ENCODE data around the gene TEX38.
A peak's percentile ranks its signal among the peaks of the same experiment; 100 is the strongest.
"Not testable (repeated sequence)": the region's sequence is repeated elsewhere in the genome, so short reads cannot be mapped to it uniquely, and the experiment has no call there.

TEX38 gene

DNA sequence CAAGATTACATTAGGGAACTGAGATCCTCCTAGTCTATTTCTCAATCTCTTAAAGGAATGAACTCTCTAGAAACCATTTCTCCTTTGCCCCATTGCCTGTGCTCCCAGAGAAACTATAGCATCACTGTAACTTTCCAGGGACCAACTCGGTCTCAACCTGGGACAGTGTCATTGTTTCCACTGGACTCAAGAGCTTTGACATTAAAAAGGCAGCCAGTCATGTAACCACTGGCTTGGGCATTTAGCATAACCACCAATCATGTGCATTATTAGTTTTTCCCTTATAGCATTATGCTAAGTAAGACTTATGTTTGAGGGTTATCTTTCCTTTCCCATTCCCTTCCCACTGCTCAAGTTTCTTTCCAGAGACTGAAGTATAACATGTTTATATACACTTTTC, 18.2 kb downstream of the TEX38 start:
- no peak for DNase-seq

DNA sequence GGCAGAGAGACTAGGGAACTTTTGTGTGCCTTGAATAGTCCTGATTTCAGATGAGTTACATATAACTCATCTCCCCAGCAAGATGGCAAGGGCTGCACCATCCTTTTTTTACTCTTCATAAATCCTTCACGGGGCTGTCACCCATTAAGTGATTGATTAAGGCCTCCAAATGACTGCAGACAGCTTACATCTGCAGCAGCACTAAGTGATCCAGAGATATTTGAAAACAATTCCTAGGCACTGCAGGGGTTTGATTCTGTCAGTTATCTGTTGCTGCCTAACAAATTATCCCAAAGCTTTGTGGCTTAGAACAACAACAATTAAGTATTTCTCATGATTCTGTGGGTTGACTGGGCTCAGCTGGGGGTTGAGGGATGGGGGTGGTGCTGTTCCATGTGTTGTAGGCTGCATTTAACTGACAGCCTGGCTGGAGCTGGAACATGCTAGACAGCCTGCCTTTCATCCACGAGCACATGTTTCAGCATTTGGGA, 19.3 kb downstream of the TEX38 start:
- DNase-seq: no peak

DNA sequence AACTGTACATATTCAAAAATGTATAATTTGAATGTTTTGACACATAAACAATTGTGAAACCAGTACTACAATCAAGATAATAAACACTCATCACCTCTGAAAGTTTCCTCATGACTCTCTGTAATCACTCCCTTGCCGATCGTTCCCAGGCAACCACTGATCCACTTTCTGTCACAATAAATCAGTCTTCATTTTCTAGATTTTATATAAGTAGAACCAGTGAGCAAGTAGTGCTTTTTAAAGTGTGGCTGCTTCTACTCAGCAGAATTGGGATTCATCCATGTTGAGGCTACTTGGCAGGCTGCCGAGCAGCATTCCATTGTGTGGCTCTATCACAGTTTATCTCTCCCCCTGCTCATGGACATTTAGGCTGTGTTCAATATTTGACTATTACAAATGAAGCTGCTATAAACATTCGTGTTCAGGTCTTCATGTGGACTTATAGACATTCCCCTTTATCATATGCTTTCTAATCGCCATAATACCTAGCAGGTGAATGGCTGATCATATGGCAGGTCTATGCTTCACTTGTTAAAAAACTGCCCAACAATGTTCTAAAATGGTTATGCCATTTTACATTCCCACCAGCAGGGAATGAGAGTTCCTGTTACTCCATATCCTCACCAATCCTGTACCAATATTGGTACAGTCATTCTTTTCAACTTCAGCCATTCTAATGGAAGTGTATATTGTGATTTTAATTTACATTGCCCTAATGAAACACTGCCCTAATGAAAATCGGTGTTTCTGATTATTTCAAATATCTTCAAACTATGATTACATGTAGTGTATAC, 20.5 kb downstream of the TEX38 start:
- no peak for DNase-seq

DNA sequence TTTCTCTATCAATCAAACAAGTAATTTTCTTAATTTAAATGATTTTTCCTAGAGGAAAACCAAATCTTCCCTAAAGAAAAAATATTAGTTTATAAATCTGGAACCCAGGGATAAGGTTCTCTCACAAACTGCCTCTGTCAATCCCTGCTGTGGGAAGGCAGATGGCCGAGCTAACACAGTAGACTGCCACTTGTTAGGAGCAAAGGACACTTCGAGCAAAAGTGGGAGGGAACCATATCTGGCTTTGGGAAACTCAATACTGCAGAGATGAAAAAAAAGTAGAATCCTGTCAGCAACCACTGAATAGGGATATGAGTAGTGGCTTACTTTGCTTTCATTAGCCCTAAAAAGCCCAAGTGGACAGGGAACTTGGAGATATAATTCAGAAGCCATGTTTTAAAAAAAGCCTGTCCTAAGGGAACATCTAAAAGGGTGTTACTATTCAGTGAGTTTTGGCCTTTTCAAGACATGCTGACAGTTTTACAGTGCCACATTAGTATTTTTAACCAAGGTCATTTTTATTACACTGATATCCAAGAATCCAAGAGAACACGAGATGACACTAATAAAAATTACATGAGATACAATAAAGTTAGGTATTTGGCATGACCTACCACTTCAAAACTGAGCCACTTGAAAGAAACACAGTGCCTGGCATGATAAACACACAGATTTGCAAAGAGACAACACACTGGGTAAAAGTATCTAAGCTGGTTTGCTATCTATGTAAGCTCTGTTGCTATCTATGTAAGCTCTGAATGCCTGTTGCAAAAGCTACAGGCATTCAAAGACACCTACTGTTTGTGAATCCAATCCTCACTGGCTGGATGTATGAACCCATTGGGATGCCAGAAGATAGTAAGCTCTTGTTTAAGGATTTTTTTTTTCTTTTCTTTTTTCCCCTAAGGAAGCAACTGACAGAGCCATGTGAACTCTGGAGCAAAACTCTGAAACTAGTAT, 21.4 kb downstream of the TEX38 start:
- DNase-seq: no peak

DNA sequence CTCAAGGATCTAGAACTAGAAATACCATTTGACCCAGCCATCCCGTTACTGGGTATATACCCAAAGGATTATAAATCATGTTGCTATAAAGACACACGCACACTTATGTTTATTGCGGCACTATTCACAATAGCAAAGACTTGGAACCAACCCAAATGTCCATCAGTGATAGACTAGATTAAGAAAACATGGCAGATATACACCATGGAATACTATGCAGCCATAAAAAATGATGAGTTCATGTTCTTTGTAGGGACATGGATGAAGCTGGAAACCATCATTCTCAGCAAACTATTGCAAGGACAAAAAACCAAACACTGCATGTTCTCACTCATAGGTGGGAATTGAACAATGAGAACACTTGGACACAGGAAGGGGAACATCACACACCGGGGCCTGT, 23.0 kb downstream of the TEX38 start:
- DNase-seq: not testable (repeated sequence)

DNA sequence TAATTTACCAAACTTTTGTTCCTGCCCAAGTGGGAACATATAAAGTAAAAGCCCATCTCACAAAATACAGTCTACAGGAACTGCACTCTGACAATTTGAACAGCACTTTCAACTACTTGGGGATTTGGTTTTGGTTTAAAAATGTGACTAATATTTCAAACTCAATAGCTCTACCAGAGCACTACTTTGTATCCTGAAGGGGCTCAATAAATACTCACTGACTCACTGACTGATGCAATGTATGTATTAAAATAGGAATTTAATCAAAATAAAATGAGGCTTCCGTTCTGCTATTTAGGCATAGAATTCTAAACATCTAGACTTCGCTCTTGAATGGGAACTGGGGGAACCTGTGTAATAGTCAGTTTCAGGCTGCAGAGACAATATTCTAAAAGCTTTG, 25.4 kb downstream of the TEX38 start:
- DNase-seq: no peak

DNA sequence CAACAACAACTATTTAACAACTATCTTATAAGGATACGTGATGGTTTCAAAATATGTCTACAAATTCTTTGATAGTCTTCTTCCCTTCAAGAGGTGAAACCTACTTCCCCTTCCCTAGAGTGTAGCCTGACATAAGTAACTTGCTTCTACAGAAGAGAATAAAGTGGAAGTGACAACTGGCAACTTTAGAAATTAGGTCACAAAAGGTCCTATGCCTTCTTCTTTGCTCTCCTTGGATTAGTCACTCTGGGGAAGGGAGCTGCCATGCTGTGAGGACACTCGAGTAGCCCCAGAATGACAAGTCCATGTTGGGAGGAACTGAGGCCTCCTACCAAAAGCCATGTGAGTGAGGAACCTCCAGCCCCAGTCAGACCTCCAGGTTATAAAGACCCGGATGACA, 28.0 kb downstream of the TEX38 start:
- no peak for DNase-seq

DNA sequence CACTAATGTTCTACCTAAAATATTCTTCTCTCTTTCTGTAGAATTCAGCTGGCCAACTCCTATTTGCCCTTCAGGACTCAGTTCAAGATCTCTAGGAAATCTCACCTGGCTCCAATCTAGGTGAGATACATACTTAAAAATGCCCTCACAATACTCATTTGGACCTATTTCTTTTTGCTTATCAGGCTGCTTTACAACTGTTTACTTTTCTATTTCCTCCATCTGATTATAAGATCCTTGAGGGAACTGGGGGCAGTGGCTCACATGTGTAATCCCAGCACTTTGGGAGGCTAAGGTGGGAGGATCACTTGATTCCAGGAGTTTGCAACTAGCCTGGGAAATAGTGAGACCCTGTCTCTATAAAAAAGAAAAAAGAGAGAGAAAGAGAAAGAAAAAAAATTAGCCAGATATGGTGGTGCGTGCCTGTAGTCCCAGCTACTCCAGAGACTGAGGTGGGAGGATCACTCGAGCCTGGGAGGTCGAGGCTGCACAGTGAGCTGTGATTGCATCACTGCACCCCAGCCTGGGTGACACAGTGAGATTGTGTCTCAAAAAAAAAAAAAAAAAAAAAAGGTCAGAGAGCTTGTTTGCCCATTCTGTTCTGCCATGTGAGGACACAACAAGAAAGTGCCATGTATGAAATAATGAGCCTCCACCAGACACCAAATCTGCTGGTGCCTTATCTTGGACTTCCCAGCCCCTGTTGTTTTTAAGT, 32.4 kb downstream of the TEX38 start:
- no peak for DNase-seq

DNA sequence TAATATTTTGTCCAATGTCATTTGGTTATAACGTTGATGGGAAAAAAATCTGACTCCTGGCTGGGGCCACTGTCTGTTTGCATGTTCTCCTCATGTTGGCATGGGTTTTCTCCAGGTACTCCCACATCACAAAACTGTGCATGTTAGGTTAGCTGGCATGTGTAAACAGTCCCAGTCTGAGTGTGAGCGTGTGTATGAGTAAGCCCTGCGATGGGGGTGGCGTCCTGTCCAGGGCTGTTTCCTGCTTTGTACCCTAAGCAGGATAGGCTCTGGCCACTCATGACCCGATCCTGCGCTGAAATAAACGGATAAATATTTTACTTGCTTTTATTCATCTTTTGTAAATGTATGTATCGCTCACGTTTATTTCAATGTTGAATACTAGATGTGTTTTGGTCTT, 33.8 kb downstream of the TEX38 start:
- DNase-seq: no peak

DNA sequence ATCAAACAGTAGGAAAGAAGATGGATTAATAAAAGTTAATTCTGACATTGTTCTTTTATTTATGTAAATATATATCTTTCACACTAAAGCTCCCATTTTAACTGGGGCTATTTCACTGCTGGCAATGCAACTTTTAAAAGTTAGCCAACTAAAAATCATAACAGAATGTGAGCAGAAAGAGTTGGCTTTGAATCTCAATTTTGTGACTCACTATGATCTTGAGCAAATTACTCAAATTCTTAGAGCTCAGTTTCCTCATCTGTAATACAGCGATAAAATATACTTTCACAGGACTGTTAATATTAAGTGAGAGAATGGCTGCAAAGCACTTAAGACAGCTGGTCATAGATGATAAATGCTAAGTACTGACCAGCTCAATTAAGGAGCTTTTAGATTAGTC, 36.5 kb downstream of the TEX38 start:
- DNase-seq: no peak

DNA sequence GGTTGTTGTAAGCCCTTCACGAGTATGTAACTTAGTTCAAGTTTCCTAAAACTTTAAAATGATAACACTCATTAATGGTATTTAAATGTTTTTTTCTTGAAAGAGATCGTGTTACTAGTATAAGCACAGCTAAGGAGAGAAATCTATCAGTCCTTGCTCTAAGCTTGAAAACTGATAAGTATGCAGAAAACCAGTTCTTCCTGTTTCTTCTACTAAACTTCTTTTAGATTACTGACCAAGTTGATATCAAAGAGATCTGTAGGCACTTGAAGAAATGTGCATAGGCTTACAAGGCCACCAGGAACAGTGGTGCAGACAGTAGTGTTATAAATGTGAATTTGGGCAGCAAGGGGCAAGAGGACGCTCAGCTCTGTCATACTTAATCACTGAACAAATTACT, 43.3 kb downstream of the TEX38 start:
- no peak for DNase-seq

DNA sequence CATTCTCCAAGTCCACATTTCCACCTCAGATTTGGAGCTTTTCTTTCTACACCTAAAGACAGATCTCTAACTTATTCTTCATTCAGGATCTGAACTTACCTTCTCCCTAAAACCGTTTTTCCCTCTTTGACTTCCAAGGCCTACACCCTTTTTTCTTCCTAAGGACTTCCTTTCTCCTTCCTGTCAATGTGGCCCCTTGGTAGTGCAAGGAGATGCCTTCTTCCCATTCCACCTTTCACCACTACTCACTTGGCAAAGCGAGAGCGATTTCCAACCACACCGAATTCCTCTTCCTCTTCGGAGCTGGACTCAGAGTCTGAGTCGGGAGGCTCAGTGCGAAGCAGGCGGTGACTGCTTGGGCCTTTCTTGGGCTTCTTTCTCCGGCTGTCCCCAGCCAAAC, 46.0 kb downstream of the TEX38 start:
- no peak for DNase-seq

DNA sequence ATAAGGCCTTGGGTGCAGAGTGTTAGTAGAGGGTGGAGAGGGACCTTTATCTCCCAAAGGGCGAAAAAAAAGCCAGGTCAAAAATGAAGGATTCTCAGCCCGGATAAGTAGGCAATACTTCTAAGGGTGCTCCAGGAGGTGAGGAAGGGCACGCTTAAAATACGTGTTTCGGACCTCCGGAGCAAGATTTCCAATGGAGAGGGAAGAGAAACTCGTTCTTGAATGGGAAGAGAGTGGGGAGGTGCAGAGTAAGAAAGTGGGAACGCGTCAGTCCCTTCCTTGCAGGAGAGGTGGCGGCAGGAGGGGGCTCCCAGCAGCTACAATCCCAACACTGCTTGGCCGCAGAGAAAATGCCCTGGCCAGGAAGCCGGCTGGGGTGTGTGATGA, 46.7 kb downstream of the TEX38 start:
- no peak for DNase-seq

DNA sequence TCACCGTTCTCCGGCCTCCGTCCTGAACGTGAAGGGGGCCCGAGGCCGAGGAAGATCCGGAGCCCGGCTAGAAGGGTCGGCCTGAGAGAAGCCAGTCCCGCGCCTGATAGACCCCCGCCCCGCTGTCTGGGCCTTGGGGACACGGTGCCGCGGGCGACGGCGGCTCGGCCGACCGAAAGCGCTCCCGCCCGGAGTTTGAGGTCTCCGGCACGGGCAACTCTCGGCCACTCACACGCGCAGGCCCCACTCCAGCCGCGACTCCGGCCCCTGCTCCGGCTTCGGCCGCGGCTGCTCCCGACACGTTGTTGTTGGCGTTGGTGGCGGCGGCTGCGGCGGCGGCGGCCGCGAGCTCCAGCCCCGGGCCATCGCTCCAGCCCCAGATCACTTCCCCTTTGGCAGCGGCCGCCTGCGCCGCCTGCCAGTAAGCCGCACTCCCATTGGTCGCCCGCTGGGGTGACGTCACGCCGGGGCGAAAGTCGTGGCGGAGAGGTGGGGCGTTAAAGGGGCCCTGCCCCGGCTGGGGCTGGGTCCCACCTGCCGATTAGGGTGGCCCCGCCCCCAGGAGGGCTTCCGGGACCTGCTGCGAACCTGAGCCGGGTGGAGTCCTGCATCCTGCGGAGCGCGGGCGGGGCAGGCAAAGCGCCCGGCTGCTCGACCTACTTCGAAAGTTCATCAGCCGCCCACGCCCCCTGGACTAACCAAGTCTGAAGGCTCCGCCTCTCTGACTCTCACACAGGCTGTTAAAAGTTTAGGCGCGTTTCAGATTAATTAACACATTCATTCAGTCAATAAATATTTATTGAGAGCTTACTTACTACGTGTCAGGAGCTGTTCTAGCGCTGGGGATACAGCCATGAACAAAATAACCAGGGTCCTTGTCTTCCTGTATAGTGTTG, 47.3 kb downstream of the TEX38 start, which contains the start of gene EFCAB14:
EFCAB14 (minus strand) TSS at position 388 of the 896 bp plus-strand sequence. CDS start 1,027 bp downstream, outside the sequence.
- DNase-seq: peak; percentile 98 to 99

DNA sequence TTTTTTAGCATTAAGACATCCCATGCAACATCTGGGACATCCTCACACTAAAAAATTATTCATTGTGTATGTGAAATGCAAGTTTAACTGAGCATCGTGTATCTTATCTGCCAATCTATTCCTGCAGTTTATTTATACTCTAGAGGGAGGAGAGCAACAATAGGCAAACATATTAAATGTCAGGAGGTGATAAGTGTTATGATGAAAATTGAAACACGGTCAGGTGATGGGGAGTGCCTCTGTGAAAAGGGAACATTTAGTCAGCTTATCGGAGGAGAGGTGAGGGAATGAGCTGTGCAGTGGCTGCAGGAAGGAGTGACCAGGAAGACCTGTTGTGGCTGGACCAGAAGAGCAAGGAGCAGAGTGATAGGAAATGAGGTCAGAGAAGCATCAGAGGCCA, 48.0 kb downstream of the TEX38 start:
- no peak for DNase-seq

DNA sequence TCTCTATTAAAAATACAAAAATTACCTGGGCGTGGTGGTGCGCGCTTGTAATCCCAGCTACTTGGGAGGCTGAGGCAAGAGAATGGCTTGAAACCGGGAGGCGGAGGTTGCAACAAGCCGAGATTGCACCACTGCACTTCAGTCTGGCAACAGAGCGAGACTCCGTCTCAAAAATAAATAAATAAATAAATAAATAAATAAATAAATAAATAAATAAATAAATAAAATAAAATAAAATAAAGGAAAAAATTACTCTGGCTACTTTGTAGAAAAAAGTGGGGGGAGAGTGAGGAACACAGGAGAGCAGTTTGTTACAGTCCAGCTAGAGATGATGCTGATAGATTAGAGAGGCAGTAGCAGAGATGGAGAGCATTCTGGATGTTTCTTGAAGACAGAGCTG, 48.7 kb downstream of the TEX38 start:
- DNase-seq: not testable (repeated sequence)

DNA sequence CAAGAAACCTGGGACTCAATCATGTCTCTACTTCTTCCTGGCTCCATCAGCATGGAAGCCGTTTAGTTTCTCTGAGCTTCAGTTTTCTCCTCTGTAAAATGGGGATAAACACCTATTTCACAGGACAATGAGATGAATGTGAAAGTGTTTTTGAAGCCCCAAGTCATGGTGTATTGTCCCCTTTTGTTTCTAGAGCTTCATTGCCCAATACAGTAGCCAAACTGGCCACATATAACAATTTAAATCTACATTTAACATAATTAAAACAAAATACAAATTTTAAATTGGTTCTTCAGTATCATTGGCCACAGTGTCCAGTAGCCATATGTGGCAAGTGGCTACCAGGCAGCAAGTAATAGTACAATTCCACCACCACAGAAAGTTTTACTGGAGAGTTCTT, 49.5 kb downstream of the TEX38 start:
- no peak for DNase-seq

DNA sequence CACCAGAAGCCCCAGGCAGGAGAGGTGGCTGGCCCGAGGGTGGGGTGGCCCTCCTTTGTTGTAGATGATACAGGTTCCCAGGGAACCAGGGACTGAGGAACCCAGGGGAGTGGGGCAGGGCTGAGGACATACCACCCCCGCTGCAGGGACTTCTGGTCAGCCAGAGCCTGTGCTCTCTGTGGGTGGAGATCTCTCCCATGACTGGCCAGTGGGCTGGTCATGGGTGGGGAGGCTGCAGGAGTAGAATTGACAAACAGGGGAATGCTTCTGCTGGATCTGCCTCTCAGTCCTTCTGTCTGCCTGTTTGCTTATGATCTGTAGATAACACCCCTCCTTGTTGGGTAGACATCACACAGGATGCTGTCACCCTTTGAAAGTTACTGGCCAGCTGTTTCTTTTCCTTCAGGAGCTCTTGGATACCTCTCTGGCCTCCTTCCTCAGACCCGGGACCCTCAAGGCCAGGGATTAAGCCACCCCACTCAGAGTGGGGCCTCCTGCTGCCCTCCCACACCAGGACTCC, 50.1 kb downstream of the TEX38 start:
- DNase-seq: no peak
